CMK (cell line): Measurements from ENCODE around the gene TECPR1.

Source experiments
- DNase-seq: peaks from one replicate; pipeline ENCODE4 v3.0.0-alpha.2; 2010; ENCODE audit warnings: low read depth

Gene TECPR1

DNA sequence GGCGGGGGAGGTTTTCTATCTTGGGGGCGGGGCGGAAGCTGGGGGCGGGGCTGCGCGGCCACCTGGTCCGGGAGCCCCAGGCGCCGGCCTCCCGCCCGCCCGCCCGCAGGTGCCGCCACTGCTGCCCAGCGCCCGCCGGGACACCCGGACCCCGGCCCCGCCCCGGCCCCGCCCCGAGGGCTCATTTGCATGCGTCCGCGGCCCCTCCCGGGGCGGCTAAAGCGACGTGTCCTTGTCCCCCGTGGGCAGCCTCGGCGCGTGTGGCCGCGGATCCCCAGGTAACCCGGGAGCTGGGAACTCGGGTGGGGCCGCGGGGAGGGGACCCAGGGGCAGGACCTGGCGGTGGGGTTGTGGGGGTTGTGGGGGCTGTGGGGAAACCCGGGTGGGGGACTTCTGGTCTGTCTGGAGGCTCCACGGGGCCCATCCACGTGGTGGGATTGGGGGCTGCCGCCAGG, 40.8 kb downstream of the TECPR1 start, which contains the start of gene BHLHA15:
TSS of gene BHLHA15 (plus strand) at position 219 of the 455 bp plus-strand sequence. CDS start 871 bp downstream, outside the sequence.
- DNase-seq: no peak

DNA sequence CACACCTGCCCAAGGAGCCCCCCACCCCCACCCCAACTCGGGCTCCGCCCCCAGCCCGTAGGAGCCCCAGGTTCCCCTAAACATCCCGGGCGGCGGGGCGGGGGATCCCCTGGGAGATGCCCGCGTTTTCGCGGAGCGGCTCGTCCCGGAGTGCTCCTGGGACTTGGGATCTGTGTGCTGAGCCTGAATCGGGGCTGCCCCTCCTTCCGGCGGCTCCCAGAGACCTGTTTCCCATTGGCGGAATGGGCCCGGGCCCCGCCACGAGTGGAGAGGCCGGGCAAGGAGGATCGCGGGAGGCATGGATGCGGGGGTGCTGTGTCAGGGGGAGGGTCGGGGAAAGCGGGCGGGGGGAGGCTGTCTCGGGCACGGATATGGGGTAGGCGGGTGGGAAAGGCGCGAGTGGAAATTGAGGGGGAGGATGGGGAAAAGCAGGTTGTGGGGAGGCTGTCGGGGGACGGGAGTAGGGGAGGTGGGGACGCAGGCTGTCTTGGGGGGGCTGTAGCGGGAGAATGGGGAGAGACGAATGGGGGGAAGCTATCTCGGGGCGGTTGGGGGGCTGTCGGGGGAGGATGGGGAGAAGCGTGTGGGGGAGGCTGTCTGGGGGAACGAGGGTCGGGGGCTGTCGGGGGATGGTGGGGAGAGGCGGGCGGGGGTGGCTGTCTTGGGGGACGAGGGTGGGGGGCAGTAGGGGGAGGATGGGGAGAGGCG, 41.4 kb downstream of the TECPR1 start:
- no peak for DNase-seq

DNA sequence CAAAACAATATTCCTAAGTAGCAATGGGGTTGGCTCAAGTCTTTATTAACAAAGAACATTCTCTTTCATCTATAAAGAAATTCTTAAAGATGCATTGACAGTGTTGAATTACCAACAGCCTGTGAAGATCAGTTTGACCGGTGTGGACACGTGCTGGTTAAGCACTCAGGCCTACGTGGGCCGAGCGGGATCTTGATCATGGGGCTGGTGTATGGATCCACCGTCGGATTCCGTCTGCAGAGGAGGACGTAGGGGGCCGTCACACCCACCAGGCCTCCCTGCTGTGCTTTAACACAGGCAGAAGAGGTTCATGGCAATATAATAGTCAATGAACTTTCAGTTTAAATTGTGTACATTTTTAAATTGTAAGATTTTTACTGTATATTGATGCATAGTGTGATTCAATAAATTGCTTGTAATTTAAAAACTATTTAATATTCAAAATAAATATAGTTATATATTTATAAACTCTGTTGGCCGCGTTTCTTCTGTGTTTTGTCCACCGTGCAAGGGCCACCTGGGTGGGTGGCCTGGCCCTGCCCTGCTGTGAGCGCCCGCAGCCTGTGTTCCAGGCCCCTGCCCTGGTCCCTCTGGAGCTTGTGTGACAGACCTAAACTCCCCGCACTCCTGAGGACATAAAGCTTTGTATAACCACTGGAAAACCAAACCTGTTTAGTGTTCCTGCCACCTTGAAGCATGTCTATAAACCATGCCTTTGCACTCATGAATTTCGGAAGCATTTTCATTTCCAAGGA, 42.7 kb downstream of the TECPR1 start:
- no peak for DNase-seq

DNA sequence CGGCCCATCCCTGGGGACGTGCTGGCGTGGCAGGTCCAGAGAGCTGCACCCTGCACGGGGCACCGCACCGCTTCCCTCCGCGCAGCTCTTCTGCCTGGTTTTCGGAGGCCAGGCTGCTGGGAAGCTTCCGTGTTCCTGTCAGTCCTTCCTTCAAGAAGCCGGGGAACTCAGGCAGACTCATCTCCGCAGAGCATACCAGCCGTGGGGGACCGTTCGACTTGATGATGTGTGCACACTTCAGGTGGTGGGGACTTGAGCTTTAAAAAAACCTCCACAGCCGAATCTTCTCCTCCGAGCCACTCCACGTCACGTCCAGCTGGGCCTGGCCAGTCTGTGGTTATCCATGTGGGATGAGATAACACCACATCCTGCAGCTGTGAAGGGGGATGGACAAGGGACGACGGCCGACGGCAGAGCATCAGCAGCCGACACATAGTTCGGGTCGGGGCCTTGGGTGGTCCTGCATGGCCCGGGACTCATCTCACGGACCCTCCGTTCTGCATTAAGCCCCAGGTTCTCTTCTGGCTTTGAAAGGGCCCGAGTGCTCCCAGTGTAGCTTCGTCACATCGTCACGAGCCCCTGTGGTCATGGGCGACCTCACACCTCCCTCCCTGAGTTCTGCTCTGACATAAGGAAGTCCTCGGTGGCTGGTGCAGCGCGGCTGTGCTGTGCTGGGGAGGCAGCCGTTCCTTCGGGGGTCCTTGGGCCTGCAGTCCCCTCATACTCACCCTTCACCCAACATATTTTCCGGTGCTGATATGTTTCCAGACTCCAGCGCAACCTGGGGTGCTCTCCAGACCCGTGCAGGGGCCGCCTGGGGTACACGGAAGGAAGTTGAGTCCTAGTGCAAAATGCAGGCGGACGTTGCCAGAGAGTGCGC, 45.3 kb downstream of the TECPR1 start:
- DNase-seq: no peak

DNA sequence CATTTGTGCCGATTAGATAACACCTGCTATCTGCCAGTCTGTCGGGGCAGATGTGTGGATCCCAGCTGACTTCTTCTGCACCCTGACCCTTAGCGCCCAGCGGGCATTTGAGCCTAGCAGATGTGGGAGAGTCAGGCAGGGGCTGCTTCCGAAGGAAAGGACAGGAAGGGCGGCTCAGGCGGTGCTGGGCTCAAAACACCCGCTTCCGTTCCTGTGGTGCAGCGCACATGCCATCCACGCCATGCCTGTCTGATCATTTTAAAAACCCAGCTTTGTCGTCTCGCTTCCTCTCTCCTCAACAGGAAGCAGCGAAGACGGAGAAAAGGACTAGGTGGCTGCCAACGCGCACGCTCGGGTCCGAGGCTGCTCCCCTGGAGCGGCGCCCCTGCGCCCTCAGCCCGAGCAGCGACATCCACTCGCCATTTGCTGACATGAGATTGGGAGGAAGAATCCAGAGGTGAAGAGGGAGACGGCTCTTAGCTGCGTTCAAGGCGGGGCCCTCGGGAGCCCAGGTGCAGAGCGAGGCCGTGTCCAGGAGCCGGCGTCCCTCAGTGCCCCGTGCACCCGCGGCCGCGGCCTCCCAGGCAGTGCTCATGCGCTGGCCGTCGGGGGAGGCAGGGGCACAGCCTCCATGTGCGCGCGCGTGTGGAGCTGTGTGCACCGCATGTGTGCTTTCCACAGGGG, 46.7 kb downstream of the TECPR1 start:
- no peak for DNase-seq

DNA sequence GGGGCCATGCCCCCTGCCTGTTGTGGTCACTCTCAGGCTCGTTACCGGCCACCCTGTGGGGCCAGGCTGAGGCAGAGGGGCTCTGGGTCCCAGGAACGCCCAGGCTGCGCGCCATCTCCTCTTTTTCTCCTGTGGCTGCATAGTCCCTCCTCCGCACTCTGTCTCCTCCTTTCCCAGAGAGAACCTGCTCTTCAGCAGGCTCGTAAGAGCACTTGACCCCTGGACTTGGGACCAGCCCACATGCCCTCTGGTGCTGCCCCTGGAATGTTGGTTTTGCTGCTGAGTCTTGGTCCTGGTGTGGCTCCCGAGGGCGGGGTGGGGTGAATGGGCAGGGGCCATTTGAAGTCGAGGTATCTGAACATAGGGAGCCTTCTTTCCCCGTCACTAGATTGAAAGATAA, 47.4 kb downstream of the TECPR1 start:
- no peak for DNase-seq

DNA sequence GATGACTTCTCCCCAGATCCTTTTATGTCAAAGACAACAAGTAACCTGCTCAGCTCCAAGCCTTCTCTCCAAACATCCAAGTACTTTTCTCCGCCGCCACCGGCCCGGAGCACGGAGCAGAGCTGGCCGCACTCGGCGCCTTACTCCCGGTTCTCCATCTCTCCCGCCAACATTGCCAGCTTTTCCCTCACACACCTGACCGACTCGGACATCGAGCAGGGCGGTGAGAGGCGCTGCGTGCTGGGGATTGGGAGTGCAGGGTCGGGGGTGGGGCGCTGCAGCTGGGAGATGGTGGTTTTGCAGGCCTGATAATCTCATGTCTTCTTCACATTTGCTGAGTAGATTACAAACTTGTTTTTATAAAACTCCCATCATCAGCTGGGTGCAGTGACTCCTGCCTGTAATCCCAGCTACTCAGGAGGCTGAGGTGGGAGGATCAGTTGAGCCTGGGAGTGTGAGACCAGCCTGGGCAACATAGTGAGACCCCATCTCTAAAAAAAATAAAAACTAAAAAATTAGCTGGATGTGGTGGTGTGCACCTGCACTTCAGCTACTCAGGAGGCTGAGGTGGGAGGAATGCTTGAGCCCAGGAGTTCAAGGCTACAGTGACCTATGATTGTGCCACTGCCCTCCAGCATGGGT, 47.9 kb downstream of the TECPR1 start:
- no peak for DNase-seq

DNA sequence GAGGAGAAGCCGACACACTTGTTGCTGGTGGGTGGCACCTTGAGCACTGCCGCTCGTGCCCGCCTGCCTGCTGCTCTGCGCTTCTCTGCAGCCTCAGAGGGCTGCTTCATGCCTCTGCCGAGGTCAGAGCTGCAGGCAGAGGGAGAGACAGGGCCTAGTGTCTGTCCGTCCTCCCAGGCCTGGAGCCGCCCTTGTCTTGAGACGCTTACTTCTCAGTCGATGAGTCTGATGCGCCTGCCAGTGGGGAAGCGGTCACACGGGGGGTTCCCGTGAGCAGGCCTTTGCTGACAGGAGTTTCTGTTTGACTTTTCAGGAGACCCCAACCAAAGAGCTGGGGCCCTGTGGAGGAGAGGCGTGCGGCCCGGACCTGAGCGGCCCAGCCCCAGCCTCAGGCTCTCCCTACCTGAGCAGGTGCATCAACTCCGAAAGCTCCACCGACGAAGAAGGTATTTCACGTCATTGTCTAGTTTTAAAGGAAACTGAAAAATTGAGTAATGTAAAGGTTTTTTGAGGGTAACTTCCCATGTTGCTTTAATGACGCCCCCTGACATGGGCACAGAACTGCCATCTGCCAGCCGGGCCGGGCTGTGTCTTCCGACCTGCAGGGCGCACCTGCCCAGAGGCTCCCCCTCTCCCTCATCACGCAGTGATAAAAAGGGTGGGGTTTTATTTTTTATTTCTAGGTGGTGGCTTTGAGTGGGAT, 48.6 kb downstream of the TECPR1 start:
- no peak for DNase-seq

DNA sequence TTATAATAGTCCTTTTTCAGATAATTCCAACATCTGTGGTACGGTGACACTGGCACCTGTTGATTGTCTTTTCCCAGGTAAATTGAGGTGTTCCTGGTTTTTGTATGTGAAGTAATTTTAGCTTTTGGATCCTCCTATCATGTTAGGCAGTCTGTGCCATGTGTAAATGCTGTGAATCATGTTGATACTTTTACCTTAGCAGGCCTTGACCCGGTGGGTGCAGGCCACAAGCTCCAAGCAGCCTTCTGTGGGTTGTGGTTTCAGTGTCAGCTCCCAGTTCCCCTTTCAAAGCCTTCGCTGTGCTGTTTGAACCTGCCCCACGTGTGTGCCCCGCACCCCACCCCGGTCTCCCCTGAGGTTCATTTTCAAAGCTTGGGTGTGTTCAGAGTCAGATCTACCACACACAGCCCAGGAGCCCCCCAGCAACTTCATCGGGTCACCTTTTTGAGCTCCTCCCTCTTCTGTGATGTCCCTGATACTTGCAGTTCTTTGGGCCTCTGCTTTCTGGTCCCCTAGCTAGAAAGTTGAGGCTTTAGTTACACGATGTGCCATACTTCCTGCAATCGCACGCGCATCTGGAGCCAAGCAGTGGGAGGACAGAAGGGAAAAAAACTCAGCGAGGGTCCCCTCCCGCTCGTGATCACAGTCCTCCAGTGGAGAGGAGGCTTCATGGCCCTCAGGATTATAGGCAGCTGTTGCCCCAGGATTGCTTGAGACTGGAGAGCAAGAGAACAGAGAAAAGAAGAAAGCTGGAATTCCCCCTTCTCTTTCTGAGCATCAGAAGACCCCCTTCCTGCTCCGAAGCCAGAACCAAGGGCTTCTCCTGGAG, 49.5 kb downstream of the TECPR1 start:
- no peak for DNase-seq

DNA sequence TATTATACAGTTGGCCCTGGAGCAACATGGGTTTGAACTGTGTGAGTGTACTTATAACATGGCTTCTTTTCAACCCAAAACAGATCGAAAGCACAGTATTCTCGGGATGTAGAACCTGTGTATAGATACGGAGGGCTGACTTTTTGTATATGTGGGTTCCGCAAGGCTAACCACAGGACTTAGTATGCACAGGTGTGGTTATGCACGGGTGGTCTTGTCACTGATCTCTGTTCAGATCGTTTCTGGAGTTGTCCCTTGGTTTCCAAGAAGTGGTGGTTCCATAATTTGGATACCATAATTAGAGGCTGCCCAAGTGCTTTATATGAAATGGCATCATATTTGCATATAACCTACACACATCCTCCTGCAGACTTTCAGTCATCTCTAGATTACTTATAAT, 51.7 kb downstream of the TECPR1 start:
- no peak for DNase-seq

DNA sequence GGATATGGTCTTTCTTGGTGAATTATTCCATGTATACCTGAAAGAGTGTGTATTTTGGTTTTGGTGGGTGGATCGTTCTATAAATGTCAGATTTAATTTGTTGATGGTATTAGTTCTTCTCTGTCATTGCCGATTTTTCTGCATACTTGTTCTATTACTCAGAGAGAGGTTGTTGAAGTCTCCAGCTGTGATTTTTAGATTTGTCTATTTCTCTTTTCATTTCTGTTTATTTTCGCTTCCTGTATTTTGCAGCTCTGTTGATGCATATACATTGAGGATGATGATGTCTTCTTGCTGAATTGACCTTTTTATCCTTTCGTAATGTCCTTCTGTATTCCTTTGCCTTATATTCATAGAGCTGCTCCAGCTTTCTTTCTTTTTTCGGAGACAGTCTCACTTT, 52.9 kb downstream of the TECPR1 start:
- DNase-seq: no peak

DNA sequence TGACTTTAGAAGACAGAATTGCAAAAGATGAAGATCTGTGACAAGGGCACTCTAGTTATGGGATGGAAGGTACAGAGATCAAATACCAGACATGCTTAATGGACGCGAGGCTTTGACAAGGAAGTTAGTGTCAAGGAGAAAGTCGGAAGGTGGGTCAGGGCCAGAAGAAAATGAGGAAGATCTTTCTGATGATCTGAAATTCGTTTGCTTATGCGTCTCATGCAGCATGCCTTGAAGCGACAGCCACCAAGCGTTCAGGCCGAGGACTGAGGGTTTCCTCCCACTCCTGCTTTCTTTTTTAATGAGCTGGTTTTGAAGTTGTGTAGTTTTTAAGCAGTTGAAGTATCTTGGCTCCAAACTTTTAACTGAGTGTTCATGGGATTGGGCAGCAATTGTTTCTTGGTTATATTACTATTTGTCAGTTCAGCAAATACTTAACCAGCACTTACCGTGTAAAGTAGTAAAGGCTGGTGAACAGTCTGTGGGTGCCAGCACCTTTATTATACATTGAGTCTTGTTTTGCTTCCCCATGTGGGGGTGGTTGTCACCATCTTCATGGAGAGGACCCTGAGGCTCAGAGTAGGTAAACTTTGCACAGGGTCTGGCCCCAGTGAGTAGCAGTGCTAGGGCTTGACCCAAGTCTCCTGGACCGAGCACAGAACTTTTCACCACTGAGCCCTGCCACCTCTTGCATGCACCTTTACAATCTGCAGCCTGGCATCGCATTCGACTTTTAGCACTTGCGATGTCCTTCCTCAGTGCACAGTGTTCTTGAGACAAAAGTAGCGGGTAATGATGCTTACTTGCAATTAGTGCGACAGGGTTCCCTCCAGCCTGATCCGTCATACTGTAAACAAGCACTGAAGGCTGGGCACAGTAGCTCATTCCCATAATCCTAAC, 55.1 kb downstream of the TECPR1 start:
- no peak for DNase-seq

DNA sequence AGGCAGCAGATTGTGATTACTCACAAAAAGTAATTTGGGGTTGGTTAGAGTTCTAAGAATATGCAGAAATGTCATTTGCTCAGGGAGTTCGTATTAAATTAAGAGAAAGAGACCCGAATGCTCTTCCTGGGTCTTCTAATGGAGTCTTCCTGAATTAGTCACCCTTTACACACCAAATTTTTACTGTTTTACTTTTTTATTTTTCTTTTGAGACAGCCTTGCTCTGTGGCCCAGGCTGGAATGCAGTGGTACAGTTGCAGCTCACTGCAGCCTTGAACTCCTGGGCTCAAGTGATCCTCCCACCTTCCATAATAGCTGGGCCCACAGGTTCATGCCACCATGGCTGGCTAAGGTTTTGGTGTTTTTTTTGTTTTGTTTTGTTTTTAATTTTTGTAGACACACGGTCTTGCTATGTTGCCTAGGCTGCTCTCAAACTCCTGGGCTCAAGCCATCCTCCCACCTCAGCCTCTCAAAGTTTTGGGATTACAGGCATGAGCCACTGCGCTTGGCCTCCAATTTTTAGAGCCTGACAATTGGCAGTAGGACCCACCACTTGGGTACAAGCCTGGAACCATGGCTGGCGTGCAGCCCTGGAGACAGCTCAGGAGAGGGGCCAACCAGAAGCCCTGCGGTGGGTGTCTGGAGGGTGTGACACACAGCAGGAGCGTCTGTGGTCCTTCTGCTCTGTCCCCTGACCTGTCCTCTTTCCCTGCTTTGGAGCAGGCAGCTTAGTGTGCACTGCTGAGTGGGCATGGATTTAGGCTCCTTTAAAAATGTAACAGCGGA, 57.2 kb downstream of the TECPR1 start:
- DNase-seq: no peak

DNA sequence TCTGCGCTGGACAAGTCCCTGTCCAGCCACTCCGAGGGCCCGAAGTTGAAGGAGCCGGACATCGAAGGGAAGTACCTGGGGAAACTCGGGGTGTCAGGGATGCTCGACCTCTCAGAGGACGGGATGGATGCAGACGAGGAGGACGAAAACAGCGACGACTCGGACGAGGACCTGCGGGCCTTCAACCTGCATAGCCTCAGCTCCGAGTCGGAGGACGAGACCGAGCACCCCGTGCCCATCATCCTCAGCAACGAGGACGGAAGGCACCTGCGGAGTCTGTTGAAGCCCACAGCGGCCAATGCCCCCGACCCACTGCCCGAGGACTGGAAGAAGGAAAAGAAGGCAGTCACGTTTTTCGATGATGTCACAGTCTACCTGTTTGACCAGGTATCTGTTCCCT, 57.8 kb downstream of the TECPR1 start:
- DNase-seq: no peak

DNA sequence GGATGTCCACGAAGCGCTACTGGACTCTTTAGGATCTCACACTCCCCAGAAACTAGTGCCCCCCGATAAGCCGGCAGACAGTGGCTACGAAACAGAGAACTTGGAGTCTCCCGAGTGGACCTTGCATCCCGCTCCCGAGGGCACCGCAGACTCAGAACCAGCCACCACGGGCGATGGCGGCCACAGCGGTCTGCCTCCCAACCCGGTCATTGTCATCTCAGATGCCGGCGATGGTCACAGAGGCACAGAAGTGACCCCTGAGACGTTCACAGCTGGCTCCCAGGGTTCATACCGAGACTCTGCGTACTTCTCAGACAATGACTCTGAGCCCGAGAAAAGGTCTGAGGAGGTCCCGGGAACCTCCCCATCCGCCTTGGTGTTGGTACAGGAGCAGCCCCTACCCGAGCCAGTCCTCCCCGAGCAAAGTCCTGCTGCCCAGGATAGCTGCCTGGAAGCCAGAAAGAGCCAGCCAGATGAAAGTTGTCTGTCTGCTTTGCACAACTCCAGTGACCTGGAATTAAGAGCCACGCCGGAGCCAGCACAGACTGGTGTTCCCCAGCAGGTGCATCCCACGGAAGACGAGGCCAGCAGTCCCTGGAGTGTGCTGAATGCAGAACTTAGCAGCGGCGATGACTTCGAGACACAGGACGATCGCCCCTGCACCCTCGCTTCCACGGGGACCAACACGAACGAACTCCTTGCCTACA, 58.4 kb downstream of the TECPR1 start:
- DNase-seq: no peak

DNA sequence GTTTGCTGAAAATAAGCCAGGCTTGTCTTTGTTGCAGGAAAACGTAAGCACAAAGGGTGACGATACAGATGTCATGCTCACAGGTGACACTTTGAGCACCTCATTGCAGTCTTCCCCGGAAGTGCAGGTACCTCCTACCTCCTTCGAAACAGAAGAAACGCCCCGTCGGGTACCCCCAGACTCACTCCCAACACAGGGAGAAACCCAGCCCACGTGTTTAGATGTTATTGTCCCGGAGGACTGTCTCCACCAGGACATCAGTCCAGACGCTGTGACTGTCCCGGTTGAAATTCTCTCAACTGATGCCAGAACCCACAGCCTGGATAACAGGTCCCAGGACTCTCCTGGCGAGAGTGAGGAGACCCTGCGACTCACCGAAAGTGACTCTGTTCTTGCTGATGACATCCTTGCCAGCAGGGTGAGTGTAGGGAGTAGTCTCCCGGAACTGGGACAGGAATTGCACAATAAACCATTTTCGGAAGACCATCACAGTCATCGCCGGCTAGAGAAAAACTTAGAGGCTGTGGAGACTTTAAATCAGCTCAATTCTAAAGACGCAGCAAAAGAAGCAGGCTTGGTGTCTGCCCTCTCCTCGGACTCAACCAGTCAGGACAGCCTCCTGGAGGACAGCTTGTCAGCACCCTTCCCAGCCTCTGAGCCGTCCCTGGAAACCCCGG, 59.1 kb downstream of the TECPR1 start:
- no peak for DNase-seq
